Panc1 (cell line): ENCODE data around the gene GALT.

Source experiments
- CTCF ChIP-seq: fragments of 450-650 bp; IDR thresholded peaks from 2 replicates; pipeline ENCODE4 v1.5.1; 2017; ENCODE audit warnings: mild to moderate bottlenecking
- REST ChIP-seq, 2 experiments: IDR thresholded peaks; 2 replicates each; pipeline ENCODE4 v1.6.1; 2011 to 2012; ENCODE audit warnings: low read depth in 2 of 2, control low read depth in 1 of 2, low read length in 1 of 2, mild to moderate bottlenecking in 1 of 2, moderate library complexity in 1 of 2; ENCODE audit not compliant: insufficient read depth in 1 of 2
- SIN3A ChIP-seq: IDR thresholded peaks from 2 replicates; pipeline ENCODE4 v1.6.1; 2012; ENCODE audit warnings: low read depth, mild to moderate bottlenecking, low read length, moderate library complexity, borderline replicate concordance; ENCODE audit not compliant: insufficient read depth
- TCF7L2 ChIP-seq: IDR thresholded peaks from 2 replicates; pipeline ENCODE4 v1.6.1; 2011; ENCODE audit warnings: mild to moderate bottlenecking, low read depth, low read length, inconsistent platforms

GRCh38 chr9:34689116-34689470, 42.6 kb downstream of the GALT start:
- TF ChIP-seq CTCF (no peak), SIN3A (no peak), REST (IDR thresholded peaks at IDR 0.05; ENCODE audit: insufficient read depth in 1 of 2, low read depth in 2 of 2, low read length in 1 of 2) (no peak), TCF7L2 (no peak)
